NCI-H2171 (cell line): ENCODE data around the gene MYO5B.

Experiments used
- DNase-seq: peaks from one replicate; lab custom pipeline; 2025; lab: John Stamatoyannopoulos, UW

The MYO5B gene

DNA sequence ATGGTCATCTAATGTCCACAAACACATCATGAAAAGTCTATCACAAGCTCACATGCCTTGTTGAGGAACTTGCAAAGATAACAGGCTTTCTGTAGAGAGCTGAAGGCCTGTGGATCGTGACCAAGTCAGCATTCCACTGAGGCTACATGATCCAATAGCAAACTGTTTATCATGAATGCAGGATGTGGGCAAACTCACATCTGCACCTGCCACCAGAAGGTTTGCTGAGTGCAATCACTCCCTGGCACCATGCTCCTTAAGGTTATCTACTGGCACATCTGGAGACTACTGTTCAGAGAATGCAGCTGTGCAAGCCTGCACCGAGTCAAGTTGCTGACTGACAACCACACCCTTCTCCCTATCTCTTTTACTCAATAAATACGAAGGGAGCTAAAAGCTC lies 314.3 kb downstream of the MYO5B start:
- no peak for DNase-seq

DNA sequence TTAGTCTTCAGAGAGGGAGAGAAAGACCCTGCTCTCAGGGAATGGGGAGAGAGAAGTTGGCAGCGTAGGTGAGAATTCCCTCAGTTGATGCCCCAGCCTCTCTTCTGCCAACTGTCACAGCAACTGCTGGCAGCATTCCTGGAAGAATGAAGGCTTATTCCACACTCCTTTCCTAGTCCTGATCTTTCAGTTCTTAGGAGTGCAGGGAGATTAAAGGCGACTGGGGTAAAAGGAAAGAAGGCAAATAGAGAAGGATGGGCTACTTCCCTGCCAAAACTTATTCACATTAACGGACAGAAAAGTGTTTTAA lies 315.7 kb downstream of the MYO5B start:
- DNase-seq, result no peak

DNA sequence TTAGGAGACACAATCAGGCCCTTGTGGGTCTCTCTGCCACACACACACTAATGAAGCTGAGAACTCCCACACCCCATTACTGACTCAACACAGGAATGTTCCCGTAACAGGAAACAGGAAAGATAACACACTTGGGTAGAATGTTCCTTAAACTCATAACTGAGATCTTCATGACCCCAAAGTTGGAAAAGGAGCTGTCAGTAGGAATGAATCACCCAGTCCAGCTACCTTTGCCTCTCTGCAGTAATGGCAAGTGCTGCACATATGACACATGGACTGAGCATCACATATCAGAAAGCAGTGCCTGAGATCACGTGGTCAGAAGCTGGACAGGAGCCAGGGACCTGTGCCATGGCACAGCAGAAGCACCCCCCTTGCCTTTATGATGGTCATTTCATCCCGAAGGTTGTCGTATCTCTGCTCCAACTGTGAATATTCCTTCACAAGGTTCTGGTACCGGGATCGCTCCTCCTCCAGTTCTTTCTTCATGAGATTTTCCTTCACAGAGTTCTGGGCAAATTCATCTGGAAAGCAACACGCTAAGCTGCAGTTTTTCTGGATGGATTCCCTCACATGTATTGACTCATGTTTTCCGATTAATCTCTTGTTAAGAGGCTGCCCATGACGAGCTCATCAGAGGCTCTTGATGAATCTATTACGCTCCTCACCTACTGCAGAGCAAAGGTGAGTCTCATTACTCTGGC lies 316.2 kb downstream of the MYO5B start:
- DNase-seq, result no peak

GRCh38 chr18:49878015-49878414 lies 316.9 kb downstream of the MYO5B start:
- no peak for DNase-seq

DNA sequence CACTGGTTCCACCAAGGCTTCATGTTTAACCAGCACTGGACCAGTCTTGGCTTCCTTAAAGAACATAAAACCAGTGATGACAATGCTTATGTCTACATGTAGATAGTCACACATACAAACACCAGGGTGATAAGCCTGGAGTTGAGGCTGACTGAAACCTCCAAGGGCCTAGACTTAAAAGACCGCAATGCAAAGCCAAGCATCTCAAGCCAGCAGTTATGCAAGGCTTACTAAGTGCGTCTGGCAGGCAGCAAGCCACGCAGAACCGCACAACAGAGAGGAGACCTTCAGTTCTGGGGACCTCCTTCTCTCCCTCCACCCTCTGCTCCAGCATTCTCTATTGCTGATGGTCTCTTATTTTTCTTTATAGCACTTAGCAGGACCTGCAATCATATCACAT lies 318.4 kb downstream of the MYO5B start:
- no peak for DNase-seq

DNA sequence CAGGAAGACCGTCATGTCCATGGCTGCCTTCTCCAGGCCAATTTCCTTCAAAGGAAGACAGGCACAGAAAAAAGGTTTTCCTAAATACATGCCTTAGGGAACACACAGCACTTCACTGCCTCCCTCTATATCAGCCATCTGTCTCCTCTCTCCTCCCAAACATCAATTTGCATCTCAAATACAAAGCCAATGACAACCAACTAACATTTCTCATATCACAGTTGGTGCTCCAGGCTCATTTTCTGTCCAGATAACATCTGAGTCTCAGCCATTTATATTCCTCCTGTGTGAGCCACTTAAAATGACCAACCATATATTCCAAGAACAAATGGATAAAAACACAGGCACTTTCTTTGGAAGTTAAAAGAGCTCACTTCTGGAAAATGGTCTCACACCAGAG lies 319.2 kb downstream of the MYO5B start:
- DNase-seq, result peak; percentile 34

DNA sequence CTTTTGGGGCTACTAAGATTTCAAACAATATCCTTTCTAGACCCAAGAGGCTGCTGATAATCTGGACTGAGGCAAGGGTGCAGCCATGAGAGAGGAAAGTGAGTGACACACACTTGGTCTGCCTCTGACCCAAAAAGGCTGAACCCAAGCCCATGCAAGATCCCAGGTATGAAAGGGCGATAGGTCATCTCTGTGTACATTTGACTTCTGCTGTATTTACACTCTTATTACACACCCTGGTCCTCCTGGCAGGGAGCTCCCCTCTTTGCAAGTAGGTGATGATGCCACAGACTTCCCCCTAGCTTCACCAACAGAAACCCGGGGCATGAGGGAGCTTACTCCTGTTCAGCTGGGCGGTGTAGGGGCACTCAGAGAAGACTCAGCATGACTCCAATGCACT lies 319.8 kb downstream of the MYO5B start:
- DNase-seq, result no peak

DNA sequence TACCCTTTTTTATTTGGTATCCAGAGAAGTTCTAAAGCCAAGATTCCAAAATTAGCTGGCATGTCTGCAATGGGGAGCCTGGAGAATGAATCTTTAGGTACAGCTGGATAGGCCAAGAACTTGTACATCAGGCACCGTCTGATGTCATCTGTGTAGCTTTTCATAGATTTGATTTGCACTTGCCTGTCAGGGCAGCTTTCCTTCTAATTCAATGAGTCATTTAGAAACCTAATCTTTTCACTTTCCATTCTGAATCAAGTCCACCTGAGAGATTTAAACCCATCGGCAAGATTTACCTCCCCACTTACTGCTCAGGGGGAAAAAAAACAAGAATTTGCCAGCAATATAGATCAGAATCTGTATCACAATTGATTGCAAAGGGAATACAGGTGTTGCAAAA lies 320.7 kb downstream of the MYO5B start:
- no peak for DNase-seq

GRCh38 chr18:49869354-49869753 lies 325.6 kb downstream of the MYO5B start:
- no peak for DNase-seq

- no peak for DNase-seq
Measured at GRCh38 chr18:49866680-49867079, 328.3 kb downstream of the MYO5B start.

- peak; percentile 67 for DNase-seq
Measured at GRCh38 chr18:49865401-49865800, 329.5 kb downstream of the MYO5B start.

- no peak for DNase-seq
Measured at GRCh38 chr18:49863769-49864621, 331.0 kb downstream of the MYO5B start.

GRCh38 chr18:49862656-49863385 lies 332.1 kb downstream of the MYO5B start:
- DNase-seq, result peak; percentile 79

- no peak for DNase-seq
Measured at GRCh38 chr18:49861659-49862058, 333.3 kb downstream of the MYO5B start.

GRCh38 chr18:49859725-49860124 lies 335.2 kb downstream of the MYO5B start:
- DNase-seq, result no peak

- no peak for DNase-seq
Measured at GRCh38 chr18:49859021-49859359, 336.0 kb downstream of the MYO5B start.

DNA sequence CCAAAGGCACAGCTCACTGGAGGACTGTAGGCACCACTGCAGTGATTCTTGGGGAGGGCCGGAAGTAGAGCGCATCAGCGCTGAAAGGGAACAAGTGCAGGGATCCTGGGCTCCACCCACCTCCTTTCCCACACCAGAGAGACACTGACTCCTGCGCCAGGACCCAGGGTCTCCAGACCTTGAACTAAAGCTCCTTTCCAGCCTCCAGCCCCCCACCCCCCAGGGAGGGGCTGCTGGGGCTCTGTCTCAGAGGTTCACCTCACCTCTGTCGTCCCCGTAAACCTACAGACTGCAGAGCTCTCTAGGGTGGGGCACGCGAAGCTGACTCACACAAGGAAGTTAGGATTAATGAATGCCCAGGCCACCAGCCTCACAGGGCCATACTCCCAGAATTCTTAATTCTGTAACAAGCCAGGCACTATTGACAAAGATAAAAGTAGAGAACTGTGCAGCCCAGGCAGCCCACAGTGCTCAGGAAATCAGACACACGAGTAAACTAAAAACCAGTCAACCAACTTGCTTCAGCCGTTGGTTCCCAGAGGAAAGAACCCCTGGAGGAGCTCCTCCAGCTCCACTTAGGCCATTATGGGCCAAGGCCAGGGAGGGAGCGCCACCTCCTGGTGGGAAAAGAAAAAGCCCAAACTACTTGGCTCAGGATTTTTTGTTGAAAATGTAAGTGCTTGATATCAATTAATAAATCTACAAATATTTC lies 336.5 kb downstream of the MYO5B start:
- peak; percentile 54 for DNase-seq

- DNase-seq, result no peak
Measured at GRCh38 chr18:49857708-49858107, 337.2 kb downstream of the MYO5B start.

- DNase-seq, result no peak
Measured at GRCh38 chr18:49856496-49856895, 338.5 kb downstream of the MYO5B start.

DNA sequence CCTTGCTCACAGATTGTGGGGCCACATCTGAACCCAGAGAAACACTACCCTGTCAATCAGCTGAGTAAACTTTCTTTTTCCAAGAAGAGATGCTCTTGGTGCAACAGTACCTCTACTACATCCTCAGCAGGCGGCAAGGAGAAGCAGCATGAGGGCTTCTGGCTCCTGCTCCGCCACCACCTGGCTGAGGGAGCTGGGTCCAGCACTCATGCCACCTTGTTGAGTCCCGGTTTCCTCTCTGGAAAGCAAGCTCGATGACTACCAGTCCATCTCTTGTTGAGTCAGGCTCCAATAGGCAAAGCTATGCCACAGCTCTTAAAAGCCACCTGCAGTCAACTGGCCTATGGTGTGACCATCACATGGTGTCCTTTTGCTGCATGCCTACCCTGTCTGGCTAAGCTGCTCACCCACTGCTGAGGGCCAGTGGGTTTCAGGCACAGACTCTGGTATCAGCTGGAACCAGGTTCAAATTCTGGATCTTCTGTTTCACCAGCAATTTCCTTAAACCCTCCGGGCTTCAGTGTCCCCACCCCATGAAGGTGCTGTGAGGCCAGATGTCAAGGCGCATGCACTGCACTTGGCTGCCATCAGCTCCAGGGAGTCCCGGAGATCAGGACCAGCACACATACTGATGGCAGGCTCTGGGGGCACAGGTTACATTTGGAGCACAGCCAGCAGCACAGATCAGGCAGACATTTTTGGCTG lies 339.1 kb downstream of the MYO5B start:
- peak; percentile 34 for DNase-seq

DNA sequence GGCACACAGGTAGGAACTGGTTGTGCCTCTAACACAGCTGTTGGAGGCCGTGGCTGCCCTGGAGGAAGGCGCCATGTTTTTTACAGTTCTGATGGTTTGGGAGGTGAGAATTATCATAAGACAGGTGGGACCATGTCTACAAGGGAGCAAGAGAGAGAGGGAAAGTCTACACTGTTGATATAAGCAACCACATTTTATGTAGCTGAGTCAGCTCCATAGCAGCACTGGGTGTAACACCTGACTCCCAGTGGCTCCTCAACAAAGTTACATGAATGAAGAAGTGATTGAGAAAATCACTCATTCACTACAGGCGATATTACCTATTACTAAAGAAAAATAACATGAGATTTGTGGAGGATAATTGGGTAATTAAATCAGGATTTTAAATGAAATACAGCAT lies 340.3 kb downstream of the MYO5B start:
- DNase-seq, result no peak

- DNase-seq, result no peak
Measured at GRCh38 chr18:49853436-49853835, 341.5 kb downstream of the MYO5B start.
